ENCODE results near the gene CGRRF1.

Gene CGRRF1

GRCh38 chr14:54570047-54570446 lies 60.3 kb downstream of the CGRRF1 start:
- no peak overlapping the region for H3K4me3 ChIP-seq (ENCODE audit: low read depth, low read length)
- no peaks in the 10 kb centered on the region for H3K9me3 ChIP-seq (ENCODE audit: control insufficient read depth, insufficient read depth, low read length)
- peaks cover 7% of the 10 kb centered on the region for H3K27me3 ChIP-seq (ENCODE audit: control insufficient read depth, insufficient read depth, low read length)
- H3K36me3 ChIP-seq (ENCODE audit: control insufficient read depth, insufficient read depth, low read length): no peaks in the 10 kb centered on the region
- H3K4me1 ChIP-seq (ENCODE audit: control insufficient read depth, insufficient read depth, low read length): no peaks in the 10 kb centered on the region
- no peak overlapping the region for H3K9ac ChIP-seq (ENCODE audit: low read depth, low read length)

DNA sequence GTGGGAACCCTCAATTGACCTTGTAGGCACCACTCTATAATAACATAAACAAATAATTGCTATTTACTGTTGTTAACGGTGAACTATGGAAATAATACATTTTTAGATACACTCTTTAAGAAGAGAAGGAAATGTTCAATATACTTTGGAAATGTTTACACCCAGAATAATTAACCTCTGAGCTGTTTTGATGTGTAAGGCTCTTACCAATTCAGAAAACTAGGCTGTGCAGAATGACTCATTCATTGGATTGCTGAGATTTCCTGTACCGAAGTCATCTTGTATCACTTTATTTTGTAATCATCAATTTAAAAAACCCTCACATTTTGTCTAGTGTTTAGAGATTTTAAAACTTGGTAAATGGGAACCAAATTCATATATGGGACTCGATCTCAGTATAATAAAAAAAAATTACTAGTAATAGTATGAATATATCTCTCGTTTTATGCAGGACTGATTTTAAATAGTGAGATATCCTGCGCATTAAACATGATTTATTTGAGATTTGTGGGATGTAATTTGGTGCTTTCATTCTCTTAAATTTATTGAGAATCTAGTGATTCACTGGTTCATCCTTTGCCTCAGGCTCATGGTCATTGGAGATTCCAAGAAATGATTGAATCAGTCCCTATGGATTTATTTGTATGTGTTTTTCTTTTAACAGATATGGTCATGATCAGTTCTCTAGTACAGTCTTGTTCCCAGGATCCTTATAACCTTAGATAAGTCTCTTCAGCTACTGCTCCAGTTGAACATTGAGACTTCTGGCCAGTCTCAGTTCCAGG lies 61.1 kb downstream of the CGRRF1 start:
- Histone ChIP-seq H3K27me3 (ENCODE audit: control insufficient read depth, insufficient read depth, low read length) (peaks cover 7% of the 10 kb centered on the region), H3K9me3 (ENCODE audit: control insufficient read depth, insufficient read depth, low read length) (no peaks in the 10 kb centered on the region), H3K4me3 (ENCODE audit: low read depth, low read length) (no peak overlapping the region), H3K36me3 (ENCODE audit: control insufficient read depth, insufficient read depth, low read length) (no peaks in the 10 kb centered on the region), H3K4me1 (ENCODE audit: control insufficient read depth, insufficient read depth, low read length) (no peaks in the 10 kb centered on the region), H3K9ac (ENCODE audit: low read depth, low read length) (no peak overlapping the region)

- Histone ChIP-seq H3K9me3 (ENCODE audit: control insufficient read depth, insufficient read depth, low read length) (no peaks in the 10 kb centered on the region), H3K9ac (ENCODE audit: low read depth, low read length) (no peak overlapping the region), H3K4me3 (ENCODE audit: low read depth, low read length) (no peak overlapping the region), H3K4me1 (ENCODE audit: control insufficient read depth, insufficient read depth, low read length) (no peaks in the 10 kb centered on the region), H3K36me3 (ENCODE audit: control insufficient read depth, insufficient read depth, low read length) (no peaks in the 10 kb centered on the region), H3K27me3 (ENCODE audit: control insufficient read depth, insufficient read depth, low read length) (peaks cover 7% of the 10 kb centered on the region)
Observed at GRCh38 chr14:54572316-54572715, 62.6 kb downstream of the CGRRF1 start.

GRCh38 chr14:54574528-54574927 lies 64.8 kb downstream of the CGRRF1 start:
- Histone ChIP-seq H3K4me1 (ENCODE audit: control insufficient read depth, insufficient read depth, low read length) (no peaks in the 10 kb centered on the region), H3K4me3 (ENCODE audit: low read depth, low read length) (no peak overlapping the region), H3K27me3 (ENCODE audit: control insufficient read depth, insufficient read depth, low read length) (no peaks in the 10 kb centered on the region), H3K9me3 (ENCODE audit: control insufficient read depth, insufficient read depth, low read length) (no peaks in the 10 kb centered on the region), H3K36me3 (ENCODE audit: control insufficient read depth, insufficient read depth, low read length) (no peaks in the 10 kb centered on the region), H3K9ac (ENCODE audit: low read depth, low read length) (no peak overlapping the region)

DNA sequence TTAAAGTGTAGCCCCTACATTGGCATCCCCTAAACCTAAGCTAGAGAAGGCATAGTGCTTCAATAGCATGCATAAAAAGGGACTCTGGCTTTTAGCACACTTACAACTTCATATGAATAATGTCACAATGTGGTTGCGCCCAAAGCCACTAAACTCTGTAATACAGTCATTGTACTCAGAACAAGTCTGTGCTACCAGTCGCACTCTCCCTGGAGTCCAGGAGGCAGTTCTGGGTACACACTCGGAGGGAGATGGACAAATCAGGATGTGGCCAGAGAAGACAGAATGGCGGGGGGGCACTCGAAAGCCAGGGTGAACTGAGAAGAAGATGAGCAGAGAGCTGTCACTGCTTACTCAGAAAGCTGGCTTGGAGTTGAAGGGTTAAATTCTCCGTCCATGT lies 67.8 kb downstream of the CGRRF1 start:
- Histone ChIP-seq H3K4me1 (ENCODE audit: control insufficient read depth, insufficient read depth, low read length) (no peaks in the 10 kb centered on the region), H3K27me3 (ENCODE audit: control insufficient read depth, insufficient read depth, low read length) (no peaks in the 10 kb centered on the region), H3K36me3 (ENCODE audit: control insufficient read depth, insufficient read depth, low read length) (no peaks in the 10 kb centered on the region), H3K9ac (ENCODE audit: low read depth, low read length) (no peak overlapping the region), H3K9me3 (ENCODE audit: control insufficient read depth, insufficient read depth, low read length) (no peaks in the 10 kb centered on the region), H3K4me3 (ENCODE audit: low read depth, low read length) (no peak overlapping the region)

DNA sequence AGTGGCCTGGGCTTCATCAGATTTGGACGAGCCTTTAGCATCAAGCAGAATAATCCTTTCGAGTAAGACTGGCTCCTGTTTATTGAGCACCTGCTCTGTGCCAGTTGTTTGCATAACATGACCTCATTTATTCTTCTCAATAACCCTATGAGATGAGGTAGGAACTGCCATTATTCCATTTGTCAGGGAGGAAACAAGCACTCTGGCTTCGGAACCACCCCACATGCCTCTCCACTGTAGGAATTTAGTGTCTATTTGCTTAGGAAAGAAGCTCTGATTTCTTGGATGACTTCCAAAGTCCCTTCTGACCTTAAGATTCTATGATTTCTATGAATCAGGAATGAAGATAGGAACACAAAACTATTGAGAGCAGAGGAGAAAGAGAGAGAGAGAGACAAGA lies 68.3 kb downstream of the CGRRF1 start:
- no peak overlapping the region for H3K4me3 ChIP-seq (ENCODE audit: low read depth, low read length)
- no peaks in the 10 kb centered on the region for H3K9me3 ChIP-seq (ENCODE audit: control insufficient read depth, insufficient read depth, low read length)
- H3K27me3 ChIP-seq (ENCODE audit: control insufficient read depth, insufficient read depth, low read length): no peaks in the 10 kb centered on the region
- no peaks in the 10 kb centered on the region for H3K4me1 ChIP-seq (ENCODE audit: control insufficient read depth, insufficient read depth, low read length)
- H3K9ac ChIP-seq (ENCODE audit: low read depth, low read length): no peak overlapping the region
- H3K36me3 ChIP-seq (ENCODE audit: control insufficient read depth, insufficient read depth, low read length): no peaks in the 10 kb centered on the region

DNA sequence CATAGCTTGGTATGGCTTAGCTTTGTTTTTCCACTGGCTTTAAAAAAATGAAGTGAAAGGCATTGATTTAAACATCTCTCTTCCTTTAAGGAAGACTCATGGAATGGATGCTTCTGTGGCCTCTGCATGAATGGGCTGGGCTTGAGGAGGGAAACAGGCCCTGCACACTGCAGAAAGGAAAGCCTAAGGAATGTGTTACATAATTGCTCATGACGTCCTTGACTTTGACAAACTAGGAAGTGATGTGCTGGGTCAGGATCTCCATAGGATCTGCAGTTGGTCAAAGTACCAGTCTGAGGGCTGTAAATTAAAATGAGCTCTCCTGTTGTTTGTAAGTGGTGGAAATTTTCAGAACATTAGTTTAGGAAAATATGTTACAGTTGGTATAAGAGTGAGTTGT lies 69.9 kb downstream of the CGRRF1 start:
- Histone ChIP-seq H3K4me3 (ENCODE audit: low read depth, low read length) (no peak overlapping the region), H3K9ac (ENCODE audit: low read depth, low read length) (no peak overlapping the region), H3K4me1 (ENCODE audit: control insufficient read depth, insufficient read depth, low read length) (no peaks in the 10 kb centered on the region), H3K27me3 (ENCODE audit: control insufficient read depth, insufficient read depth, low read length) (no peaks in the 10 kb centered on the region), H3K9me3 (ENCODE audit: control insufficient read depth, insufficient read depth, low read length) (no peaks in the 10 kb centered on the region), H3K36me3 (ENCODE audit: control insufficient read depth, insufficient read depth, low read length) (no peaks in the 10 kb centered on the region)

DNA sequence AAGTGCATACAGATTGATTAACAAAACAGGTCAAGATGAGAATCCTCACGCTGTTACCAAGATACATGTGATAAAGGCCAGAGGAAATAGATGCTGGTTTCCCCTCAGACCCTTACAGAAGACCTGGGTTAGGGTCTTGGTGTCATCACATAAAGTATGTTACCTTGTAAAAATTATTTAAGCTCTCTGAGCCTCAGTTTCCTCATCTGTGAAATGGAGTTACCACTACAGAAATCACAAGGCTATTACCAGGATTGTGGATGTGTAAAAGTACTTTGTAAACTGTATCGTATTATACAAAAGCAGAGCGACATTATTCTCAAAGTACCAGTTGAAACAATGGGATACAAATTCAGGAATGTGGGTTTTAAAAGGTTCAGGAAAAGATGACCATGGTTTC lies 71.2 kb downstream of the CGRRF1 start:
- no peaks in the 10 kb centered on the region for H3K36me3 ChIP-seq (ENCODE audit: control insufficient read depth, insufficient read depth, low read length)
- no peaks in the 10 kb centered on the region for H3K4me1 ChIP-seq (ENCODE audit: control insufficient read depth, insufficient read depth, low read length)
- H3K4me3 ChIP-seq (ENCODE audit: low read depth, low read length): no peak overlapping the region
- no peaks in the 10 kb centered on the region for H3K27me3 ChIP-seq (ENCODE audit: control insufficient read depth, insufficient read depth, low read length)
- H3K9ac ChIP-seq (ENCODE audit: low read depth, low read length): no peak overlapping the region
- no peaks in the 10 kb centered on the region for H3K9me3 ChIP-seq (ENCODE audit: control insufficient read depth, insufficient read depth, low read length)

- Histone ChIP-seq H3K27me3 (ENCODE audit: control insufficient read depth, insufficient read depth, low read length) (no peaks in the 10 kb centered on the region), H3K4me1 (ENCODE audit: control insufficient read depth, insufficient read depth, low read length) (no peaks in the 10 kb centered on the region), H3K36me3 (ENCODE audit: control insufficient read depth, insufficient read depth, low read length) (no peaks in the 10 kb centered on the region), H3K9me3 (ENCODE audit: control insufficient read depth, insufficient read depth, low read length) (no peaks in the 10 kb centered on the region), H3K4me3 (ENCODE audit: low read depth, low read length) (no peak overlapping the region), H3K9ac (ENCODE audit: low read depth, low read length) (no peak overlapping the region)
Observed at GRCh38 chr14:54582334-54582733, 72.6 kb downstream of the CGRRF1 start.

DNA sequence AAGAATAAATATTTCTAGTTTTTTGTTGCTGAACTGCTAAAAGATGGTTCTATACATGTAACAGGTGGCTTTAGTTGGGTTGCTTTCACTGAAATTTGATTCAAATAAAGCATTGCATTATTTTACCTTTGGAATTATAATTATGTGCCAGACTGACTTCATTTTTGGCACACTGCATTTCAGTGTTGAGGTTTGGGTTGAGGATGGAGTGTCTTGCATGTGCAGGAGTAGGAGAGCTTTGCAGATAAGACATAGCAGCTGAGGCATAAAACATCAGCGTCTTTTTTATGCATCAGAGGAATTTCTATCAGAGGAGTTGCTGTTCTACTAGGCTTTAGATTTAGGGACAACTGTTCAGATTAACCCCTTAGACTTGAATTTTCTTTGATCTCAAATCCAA lies 74.4 kb downstream of the CGRRF1 start:
- Histone ChIP-seq H3K27me3 (ENCODE audit: control insufficient read depth, insufficient read depth, low read length) (no peaks in the 10 kb centered on the region), H3K9ac (ENCODE audit: low read depth, low read length) (no peak overlapping the region), H3K4me1 (ENCODE audit: control insufficient read depth, insufficient read depth, low read length) (no peaks in the 10 kb centered on the region), H3K9me3 (ENCODE audit: control insufficient read depth, insufficient read depth, low read length) (no peaks in the 10 kb centered on the region), H3K36me3 (ENCODE audit: control insufficient read depth, insufficient read depth, low read length) (no peaks in the 10 kb centered on the region), H3K4me3 (ENCODE audit: low read depth, low read length) (no peak overlapping the region)

- no peaks in the 10 kb centered on the region for H3K36me3 ChIP-seq (ENCODE audit: control insufficient read depth, insufficient read depth, low read length)
- no peak overlapping the region for H3K9ac ChIP-seq (ENCODE audit: low read depth, low read length)
Observed at GRCh38 chr14:54585214-54585613, 75.5 kb downstream of the CGRRF1 start.

More at GRCh38 chr14:54585214-54585613, 75.5 kb downstream of the CGRRF1 start:
- H3K4me1 ChIP-seq (ENCODE audit: control insufficient read depth, insufficient read depth, low read length): no peaks in the 10 kb centered on the region
- no peaks in the 10 kb centered on the region for H3K27me3 ChIP-seq (ENCODE audit: control insufficient read depth, insufficient read depth, low read length)
- H3K9me3 ChIP-seq (ENCODE audit: control insufficient read depth, insufficient read depth, low read length): no peaks in the 10 kb centered on the region
- H3K4me3 ChIP-seq (ENCODE audit: low read depth, low read length): no peak overlapping the region
